HG02623 (cell line): ENCODE data around the gene ARHGAP12.
"Not testable (repeated sequence)": the region's sequence is repeated elsewhere in the genome, so short reads cannot be mapped to it uniquely, and the experiment has no call there.

Experiments used
- ATAC-seq: cut with Tn5 transposase; IDR thresholded peaks from one replicate; pipeline ENCODE4 v1.9.1; 2021; ENCODE audit warnings: moderate library complexity; ENCODE audit not compliant: unreplicated experiment

The ARHGAP12 gene

DNA sequence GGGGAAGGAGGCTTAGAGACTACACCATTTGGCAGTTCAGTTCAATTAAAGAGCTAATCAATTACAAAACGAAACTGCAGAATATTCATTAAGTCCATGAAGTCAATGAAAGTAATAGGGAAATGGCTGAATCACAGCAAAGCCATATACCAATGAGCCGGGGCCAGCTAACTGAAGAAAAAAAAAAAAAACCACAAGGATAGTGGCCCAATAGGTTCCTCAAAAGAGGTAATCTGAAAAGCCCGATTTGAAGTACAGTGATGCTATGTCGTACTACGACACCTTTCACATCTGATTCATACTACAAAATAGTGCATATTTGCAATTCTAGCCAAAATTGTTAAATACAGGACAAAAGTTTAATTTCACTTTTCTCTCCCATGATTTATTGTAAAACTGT, 2.5 kb downstream of the ARHGAP12 start:
- ATAC-seq: no peak

DNA sequence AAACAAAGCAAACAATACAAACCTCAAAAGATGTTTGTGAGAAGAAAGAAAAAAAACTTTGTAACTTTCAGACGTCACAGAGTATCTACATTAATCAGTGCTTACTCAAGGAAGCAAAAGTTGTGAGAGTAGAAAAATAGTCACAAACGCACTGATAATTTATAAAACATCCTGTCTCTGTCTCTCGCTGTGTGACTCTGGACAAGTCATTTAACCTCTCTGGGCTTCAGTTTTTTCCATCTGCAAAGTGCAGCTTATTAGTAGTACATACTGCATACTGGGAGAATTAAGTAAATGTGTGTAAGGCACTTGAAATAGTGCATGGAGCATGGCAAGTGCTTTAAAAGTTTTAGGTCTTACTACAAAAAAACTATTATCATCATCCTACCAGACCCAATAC, 3.8 kb downstream of the ARHGAP12 start:
- ATAC-seq: no peak

DNA sequence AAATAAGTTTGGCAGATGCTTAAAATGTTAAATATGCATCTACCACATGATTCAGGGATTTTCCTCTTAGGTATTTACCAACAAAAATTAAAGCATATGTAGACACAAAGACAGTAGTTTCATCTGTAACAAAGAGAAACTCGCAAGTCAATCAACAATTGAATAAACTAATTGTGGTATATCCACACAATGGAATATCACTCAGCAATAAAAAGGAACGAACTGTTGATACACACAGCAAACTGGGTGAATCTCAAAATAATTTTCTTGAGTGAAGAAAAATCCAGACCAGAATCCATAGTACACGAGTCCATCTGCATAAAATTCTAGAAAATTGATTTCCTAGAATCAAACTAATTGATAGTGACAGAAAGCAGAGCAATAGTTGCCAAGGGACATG, 5.2 kb downstream of the ARHGAP12 start:
- no peak for ATAC-seq

DNA sequence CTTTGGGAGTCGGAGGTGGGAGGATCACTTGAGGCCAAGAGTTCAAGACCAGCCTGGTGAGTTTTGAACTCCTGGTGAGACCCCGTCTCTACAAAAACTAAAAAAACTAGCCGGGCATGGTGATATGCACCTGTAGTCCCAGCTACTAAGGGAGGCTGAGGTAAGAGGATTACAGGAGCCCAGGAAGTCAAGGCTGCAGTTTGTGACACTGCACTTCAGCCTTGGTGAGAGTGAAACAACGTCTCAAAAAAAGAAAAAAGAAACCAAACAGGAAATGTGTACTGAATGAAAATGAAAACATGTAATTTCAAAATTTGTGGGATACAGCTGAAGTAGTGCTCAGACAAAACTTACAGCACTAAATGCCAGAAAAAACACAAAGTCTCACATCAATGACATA, 7.6 kb downstream of the ARHGAP12 start:
- peak; percentile 61 for ATAC-seq

DNA sequence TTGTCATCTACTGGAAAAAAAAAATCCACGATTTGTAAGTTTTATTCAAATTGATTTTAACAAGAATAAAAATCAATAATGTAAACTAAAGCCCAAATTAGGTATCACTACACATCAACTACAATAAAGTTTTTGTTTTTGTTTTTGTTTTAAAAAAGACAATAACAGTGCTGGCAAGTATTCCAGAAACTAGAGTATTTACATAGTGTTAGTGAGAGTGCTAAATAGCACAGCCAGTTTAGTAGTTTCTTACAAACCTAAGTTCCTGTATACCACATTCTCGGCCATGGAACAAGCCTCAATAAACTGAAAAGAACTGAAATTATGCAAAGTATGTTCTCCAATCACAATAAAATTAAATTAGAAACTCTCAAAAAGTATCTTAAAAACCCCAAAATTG, 8.1 kb downstream of the ARHGAP12 start:
- no peak for ATAC-seq

DNA sequence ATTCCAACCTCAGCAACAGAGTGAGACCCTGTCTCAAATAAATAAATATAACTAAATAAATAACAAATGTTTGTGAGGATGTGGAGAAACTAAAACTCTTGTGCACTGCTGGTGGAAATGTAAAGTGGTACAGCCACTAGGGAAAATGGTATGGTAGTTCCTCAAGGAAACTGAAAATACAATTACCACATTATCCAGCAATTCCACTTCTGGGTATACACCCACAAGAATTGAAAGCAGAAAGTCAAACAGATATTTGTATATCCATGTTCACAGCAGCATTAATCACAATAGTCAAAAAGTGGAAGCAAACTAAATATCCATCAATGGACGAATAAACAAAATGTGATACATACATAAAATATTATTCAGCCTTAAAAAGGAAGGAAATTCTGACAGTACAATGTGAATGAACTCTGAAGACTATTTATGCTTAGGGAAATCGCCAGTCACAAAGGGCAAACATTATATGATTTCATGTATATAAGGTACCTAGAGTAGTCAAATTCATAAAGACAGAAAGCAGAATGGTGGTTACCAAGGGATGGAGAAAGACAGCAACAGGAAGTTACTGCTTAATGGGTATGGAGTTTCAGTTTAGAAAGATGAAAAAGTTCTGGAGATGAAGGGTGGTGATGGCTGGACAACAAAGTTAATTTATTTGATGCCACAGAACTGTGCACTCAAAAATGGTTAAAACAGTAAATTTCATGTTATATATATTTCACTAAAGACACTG, 9.8 kb downstream of the ARHGAP12 start:
- no peak for ATAC-seq

DNA sequence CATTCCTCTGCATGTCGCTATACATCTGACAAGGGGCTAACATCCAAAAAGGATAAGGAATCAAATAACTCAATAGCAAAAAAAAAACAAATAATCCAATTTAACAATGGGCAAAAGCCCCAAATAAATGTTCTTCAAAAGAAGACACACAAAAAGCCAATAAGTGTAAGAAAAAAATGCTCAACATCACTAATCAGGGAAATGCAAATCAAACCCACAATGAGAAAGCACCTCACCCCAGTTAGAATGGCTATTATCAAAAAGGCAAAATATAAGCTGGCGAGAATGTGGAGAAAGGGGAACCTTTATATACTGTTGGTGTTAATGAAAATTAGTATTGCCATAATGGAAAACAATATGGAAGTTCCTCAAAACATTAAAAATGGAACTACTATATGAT, 14.3 kb downstream of the ARHGAP12 start:
- no peak for ATAC-seq

DNA sequence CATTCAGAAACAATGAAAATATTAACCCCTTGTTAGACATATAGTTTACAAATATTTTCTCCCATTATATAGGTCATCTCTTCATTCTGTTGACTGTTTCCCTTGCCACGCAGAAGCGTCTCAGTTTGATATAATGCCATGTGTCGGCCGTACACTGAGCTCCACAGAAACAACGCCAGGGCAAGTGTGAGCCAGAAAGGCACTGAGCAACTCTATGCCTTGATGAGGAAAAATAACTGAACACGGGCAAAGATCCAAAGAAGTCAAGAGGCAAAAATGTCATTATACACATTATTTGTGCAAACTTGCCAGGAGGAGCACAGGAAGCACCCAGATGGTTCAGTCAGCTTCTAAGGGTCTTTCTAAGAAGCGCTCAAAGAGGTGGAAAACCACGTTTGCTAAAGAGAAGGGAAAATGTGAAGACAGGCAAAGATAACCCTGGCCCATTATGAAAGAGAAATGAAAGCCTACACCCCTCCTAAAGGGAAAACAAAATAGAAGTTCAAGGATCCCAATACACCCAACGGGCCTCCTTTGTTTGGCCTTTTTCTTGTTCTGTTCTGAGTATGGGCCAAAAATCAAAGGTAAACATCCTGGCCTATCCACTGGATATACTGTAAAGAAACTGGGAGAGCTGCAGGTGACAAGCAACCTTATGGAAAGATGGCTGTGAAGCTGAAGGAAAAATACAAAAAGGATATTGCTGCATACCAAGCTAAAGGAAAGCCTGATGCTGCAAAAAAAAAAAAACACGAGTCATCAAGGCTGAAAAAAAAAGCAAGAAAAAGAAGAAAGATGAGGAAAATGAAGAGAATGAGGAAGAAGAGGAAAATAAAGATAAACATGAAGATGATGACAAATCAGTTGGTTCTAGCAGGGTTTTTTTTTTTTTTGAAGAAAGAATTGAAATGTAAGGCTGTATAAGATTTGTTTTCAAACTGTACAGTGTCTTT, 15.5 kb downstream of the ARHGAP12 start:
- no peak for ATAC-seq

DNA sequence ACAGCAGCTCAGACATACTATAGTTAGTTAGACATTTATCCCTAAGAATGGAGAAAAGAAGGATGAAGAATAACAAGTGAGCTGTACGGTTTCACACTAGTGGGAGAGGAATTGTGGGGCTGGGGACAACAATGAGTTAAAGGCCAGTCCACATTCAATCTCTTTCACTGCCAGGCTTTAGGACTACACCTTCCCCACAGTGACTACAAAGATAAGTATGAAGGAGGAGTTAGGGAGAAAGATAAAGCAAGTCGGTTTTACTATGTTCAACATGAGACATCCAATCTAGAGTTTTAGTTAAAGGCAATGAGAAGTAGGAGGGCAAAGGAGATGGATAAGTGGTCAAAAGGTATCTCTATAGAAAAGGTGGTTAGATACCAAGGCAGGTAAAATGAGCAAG, 16.3 kb downstream of the ARHGAP12 start:
- no peak for ATAC-seq

DNA sequence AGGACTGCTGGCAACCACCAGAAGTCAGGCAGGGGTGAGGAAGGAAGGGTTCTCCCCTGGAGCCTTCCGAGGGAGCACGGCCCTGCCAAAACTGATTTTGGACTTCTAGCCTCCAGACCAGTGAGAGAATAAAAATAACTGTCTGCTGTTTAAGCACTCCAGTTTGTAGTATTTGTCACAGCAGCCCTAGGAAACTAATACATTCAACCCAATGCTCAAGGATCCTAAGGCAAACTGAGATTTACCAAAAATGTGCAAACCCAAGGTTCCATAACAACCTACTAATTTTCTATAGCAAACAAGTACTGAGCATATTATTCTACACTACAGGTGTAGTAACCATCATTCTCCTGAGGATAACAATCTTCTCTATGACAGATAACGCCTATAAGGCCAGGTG, 18.6 kb downstream of the ARHGAP12 start:
- ATAC-seq: no peak

DNA sequence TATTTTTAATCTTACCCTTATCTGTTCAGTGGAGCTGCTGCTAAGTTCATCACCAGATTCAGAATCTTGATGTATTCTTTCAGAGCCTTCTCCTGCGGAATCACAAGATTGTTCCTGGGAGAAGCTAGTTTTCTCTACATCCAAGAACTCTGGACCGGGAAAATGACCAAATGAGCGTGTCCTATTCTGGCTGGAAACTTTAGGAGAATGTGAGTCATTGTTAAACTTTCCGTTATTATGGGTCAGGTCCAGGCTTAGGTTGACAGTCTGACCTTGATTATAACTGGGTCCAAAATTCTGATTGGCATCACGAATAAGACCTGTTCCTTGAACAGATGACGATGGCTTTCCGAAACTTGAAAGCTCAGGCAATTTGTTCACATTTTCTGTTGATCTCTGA, 20.5 kb downstream of the ARHGAP12 start:
- ATAC-seq: no peak

DNA sequence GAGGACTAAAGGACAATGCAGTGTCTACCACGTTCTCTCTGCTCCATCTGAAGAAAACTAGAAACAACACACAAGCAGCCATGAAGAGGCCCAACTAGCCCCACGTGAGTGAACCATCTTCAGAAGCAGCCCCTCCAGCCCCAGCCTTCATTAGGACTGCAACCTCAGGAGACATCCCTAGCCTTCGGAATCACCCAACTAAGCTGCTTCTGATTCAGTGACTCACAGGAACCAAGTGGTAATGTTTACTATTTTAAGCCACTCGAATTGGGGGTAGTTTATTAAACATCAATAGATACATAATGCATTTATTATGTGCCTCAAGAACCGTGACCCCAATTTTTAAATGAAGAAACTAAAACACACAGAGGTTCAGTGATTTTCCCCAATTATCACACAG, 22.6 kb downstream of the ARHGAP12 start:
- no peak for ATAC-seq

DNA sequence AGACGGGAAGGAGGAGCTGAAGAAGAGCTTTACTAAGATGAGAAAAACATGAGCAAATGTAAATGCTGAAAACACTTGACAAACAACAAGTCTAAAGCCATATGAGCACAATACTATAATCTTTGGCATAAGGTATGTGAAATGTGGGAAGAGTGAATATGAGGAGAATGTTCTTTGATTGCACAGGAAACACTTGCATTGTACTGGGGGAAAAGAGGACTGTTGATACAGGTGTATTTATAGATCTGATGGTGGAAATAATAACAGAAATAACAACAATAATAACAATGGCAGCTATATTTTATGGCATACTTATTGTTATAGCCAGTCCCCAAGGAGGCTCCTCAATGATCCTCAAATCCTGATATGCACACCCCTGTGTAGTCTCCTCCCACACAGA, 23.0 kb downstream of the ARHGAP12 start:
- ATAC-seq: no peak

DNA sequence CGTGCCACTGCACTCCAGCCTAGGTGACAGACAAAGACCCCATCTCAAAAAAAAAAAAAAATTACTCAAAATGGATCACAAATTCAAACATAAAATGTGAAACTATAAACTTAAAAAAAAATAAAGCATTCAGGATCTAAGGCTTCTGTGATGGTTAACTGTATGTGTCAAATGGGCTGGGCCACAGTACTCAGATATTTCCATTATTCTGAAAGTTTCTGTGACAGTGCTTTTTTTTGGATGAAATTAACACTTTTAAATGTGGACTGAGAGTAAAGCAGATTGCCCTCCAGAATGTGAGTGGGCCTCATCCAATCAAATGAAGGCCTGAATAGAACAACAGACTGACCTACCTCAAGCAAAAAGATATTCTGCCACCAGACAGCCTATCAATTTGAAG, 26.0 kb downstream of the ARHGAP12 start:
- ATAC-seq: no peak

DNA sequence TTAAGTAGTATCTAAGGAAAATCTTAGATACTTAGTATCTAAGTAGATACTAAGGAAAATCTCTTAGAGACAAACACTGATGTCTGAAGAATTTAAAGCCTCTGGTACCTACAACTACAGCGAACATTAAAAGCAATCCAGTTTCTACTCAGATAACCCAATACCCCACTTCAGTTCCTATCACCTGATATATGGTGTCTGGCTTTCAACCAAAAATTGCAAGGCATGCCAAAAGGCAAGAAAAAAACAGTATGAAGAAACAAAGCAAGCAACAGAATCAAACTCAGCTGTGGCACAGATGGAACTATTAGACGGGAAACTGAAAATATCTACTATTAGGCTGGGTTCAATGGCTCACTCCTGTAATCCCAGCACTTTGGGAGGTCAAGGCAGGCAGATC, 31.1 kb downstream of the ARHGAP12 start:
- no peak for ATAC-seq

DNA sequence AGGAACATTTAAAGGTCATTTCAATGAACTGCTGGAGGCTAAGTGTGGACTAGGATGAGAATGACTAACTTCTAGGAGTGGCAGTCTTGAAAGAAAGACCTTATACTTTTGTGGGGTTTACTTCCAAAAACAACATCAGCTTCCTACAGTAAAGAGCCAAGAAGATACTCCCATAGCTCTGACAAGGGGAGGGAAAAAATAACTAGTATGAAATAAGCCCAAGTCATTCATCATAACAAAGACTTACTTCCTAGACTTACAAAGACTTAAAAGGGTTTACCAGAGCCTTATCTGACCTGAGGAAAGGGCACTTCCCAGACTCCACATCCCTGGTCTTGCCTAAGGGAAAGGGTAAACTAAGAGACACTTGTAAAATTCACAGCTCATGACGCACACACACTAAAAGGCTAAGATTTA, 31.7 kb downstream of the ARHGAP12 start:
- ATAC-seq: no peak

DNA sequence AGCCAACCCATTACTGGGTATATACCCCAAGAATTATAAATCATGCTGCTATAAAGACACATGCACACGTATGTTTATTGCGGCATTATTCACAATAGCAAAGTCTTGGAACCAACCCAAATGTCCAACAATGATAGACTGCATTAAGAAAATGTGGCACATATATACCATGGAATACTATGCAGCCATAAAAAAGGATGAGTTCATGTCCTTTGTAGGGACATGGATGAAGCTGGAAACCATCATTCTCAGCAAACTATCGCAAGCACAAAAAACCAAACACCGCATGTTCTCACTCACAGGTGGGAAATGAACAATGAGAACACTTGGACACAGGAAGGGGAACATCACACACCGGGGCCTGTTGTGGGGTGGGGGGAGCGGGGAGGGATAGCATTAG, 32.9 kb downstream of the ARHGAP12 start:
- not testable (repeated sequence) for ATAC-seq

DNA sequence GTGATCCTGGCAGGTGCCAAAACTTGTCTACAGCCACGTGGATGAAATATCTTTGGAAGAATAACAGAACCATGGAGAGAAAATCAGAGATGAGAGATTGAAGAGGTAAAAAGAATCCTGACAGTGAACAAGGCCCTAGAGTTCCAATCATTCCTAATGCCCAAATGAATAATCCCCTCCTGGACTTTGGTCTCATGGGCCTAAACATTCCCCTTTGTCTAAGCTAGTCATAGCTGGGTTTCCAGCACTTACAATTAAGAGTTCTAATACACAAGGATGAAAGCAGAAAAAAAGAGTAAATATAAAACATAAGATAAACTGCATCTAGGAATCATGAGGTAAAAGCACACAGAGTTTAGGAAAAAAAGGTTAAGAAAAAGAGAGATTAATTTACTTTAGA, 40.2 kb downstream of the ARHGAP12 start:
- no peak for ATAC-seq

DNA sequence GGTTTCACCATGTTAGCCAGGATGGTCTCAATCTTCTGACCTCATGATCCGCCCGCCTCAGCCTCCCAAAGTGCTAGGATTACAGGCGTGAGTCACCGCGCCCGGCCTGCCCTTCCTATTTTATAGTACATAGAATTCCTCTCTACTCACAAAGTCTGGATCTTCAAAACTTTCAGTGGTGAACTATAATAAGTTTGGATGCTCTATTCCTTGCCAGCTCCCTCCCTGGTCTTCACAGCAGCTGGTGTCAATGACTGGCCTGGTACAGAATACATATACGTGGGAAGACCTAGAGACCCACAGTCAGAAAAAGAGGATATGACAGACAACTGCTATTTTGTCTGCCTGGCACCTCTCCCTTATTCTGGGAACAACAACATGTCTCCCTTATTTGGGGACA, 40.8 kb downstream of the ARHGAP12 start:
- no peak for ATAC-seq

DNA sequence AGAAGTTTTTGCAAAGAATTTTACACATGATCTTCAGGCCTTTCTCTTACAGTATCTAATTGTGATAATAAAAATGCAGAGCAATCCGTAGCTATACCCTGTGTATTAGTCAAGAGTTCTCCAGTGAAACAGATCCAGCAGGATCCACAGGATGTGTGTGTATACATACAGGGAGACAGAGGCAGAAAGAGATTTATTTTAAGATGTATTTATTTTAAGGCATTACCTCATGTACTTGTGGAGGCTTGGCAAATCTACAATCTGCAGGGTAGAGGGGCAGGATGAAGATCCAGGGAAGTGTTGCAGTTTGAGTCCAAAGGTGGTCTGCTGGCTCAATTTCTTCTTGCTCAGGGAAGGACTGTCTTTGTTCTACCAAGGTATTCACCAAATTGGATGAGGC, 41.7 kb downstream of the ARHGAP12 start:
- no peak for ATAC-seq

DNA sequence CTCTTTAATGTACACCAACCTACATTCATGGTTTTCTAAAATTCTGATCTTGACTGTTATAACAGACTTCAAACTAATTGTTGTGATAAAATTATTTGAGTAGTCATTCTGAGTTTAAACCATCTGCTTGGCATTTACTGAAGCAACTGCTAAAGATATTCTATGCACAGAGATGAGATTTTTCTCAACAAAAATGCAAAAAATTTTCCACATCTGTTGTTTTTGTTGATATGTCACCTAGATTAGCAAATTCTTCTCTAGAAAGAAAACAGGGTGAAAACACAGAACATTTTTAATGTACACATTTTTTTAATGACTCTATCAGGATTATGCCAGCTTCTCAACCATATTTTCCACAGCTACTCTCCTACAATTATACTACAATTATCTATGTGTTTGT, 42.7 kb downstream of the ARHGAP12 start:
- ATAC-seq: no peak

DNA sequence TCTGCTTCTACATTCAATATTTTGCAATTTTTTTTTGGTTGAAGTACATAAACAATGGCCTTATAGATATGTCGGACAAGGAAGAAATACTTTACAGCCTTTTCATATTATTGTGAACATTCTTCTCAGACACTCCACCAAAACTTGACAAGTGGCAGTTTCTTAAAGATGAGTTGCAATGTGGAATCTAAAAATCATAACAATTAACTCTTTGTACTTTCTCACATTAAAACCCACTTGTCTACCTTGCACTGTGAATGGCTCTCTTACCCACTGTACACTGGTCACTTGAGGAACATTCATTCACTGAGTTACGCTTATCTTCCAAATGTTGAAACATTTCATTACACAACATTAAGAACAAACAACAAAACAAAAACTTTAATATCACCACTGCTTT, 44.2 kb downstream of the ARHGAP12 start:
- ATAC-seq: no peak
